ENCODE measurements around the gene LILRB5.
"Not testable (repeated sequence)": the region's sequence is repeated elsewhere in the genome, so short reads cannot be mapped to it uniquely, and the experiment has no call there.

DNA sequence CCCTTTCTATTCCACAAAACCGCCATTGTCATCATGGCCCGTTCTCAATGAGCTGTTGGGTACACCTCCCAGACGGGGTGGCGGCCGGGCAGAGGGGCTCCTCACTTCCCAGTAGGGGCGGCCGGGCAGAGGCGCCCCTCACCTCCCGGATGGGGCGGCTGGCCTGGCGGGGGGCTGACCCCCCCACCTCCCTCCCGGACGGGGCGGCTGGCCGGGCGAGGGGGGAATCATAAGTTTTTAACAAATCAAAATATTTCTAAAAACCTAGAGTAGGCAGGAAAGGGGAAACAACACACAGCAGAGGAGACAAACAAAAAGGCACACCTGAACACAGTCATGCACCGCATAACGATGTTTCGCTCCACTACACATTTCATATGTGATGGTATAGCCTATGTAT is 42.3 kb downstream of the LILRB5 start:
- TF ChIP-seq, protein P1, sequence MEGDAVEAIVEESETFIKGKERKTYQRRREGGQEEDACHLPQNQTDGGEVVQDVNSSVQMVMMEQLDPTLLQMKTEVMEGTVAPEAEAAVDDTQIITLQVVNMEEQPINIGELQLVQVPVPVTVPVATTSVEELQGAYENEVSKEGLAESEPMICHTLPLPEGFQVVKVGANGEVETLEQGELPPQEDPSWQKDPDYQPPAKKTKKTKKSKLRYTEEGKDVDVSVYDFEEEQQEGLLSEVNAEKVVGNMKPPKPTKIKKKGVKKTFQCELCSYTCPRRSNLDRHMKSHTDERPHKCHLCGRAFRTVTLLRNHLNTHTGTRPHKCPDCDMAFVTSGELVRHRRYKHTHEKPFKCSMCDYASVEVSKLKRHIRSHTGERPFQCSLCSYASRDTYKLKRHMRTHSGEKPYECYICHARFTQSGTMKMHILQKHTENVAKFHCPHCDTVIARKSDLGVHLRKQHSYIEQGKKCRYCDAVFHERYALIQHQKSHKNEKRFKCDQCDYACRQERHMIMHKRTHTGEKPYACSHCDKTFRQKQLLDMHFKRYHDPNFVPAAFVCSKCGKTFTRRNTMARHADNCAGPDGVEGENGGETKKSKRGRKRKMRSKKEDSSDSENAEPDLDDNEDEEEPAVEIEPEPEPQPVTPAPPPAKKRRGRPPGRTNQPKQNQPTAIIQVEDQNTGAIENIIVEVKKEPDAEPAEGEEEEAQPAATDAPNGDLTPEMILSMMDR (IDR thresholded peaks at IDR 0.05) = not testable (repeated sequence)
- not testable (repeated sequence) for TF ChIP-seq POLR2A (IDR thresholded peaks at IDR 0.05)
